Breast epithelium (tissue), 4 donors: ENCODE data around the gene SLC10A7. TPM values are rescaled to one million over a fixed set of nuclear protein-coding genes. Genes with fewer than 3 reads are reported as not detected.

Experiments used
- DNase-seq, 2 donors: peaks; one replicate each; pipeline ENCODE4 v3.0.0-alpha.2; 2019; ENCODE audit warnings: low spot score in 2 of 2
- H3K27ac ChIP-seq, 2 donors: fragments of 200-600 bp; sonication (generic) in 1 of 2; one replicate each; pipeline ENCODE4 v1.5.1; 2016 to 2019; ENCODE audit warnings: mild to moderate bottlenecking in 1 of 2
- H3K27me3 ChIP-seq, 2 donors: fragments of 200-600 bp; sonication (generic) in 1 of 2; one replicate each; pipeline versions ENCODE4 v1.5.1 to v1.6.0; 2017 to 2019; ENCODE audit warnings: control low read depth in 1 of 2, mild to moderate bottlenecking in 1 of 2
- H3K36me3 ChIP-seq: fragments of 200-600 bp; one replicate; pipeline ENCODE4 v1.5.1; 2019
- H3K4me1 ChIP-seq, 2 donors: fragments of 200-600 bp; sonication (generic); one replicate each; pipeline ENCODE4 v1.5.1; 2016 to 2019; ENCODE audit warnings: control low read depth in 1 of 2
- H3K4me3 ChIP-seq, 3 donors: fragments of 200-600 bp; sonication (generic); 1 replicate in 2 of 3; 2 replicates in 1 of 3; pipeline ENCODE4 v1.5.1; 2016 to 2019; ENCODE audit warnings: mild to moderate bottlenecking in 3 of 3, moderate library complexity in 2 of 3
- H3K9me3 ChIP-seq, 2 donors: fragments of 200-600 bp; sonication (generic) in 1 of 2; one replicate each; pipeline ENCODE4 v1.5.1; 2016 to 2019; ENCODE audit warnings: control low read depth in 1 of 2
- POLR2A ChIP-seq: fragments of 450-650 bp; IDR thresholded peaks from one replicate; pipeline ENCODE4 v1.6.1; 2016; ENCODE audit warnings: antibody characterized with exemption, mild to moderate bottlenecking, moderate library complexity
- POLR2AphosphoS5 ChIP-seq, 3 donors: sonication (generic); formaldehyde crosslinking; IDR thresholded peaks; one replicate each; pipeline ENCODE4 v1.6.1; 2017; ENCODE audit warnings: antibody characterized with exemption in 3 of 3
- intact Hi-C: fragments of 100-400 bp; cut with DNase I; formaldehyde crosslinking; loops from one replicate; pipeline ENCODE4 v1.15.1; 2023; ENCODE audit warnings: low total_unique reads
- total RNA-seq, 3 donors: library from RNA; depleted of rRNA; stranded (reverse); fragments of >200 nt; gene quantifications; one replicate each; pipeline ENCODE4 v1.1.0, GENCODE V29; 2016
- TF ChIP-seq, protein P1 (sequence below), 3 donors: fragments of 450-650 bp; IDR thresholded peaks; one replicate each; pipeline ENCODE4 v1.5.1; 2016 to 2017; ENCODE audit warnings: antibody characterized with exemption in 3 of 3, mild to moderate bottlenecking in 3 of 3, moderate library complexity in 3 of 3

SLC10A7 gene
- total RNA-seq, 3 donors from 2014 or later, result 11.7 to 25.8 (median 17.0) TPM

GRCh38 chr4:146522098-146522868, 543 bp upstream of the SLC10A7 start:
- H3K4me1 ChIP-seq, result peaks cover 0 to 6% of the 10 kb centered on the region in 2 donors
- H3K36me3 ChIP-seq, result no peaks in the 10 kb centered on the region
- H3K9me3 ChIP-seq, result no peaks in the 10 kb centered on the region
- DNase-seq, result peak; percentile 71 to 87
- peak overlapping the region; percentile 85 to 86 for H3K27ac ChIP-seq
- peak overlapping the region; percentile 74 to 90 (median 88) for H3K4me3 ChIP-seq
- intact Hi-C loops, result no loop called here
- H3K27me3 ChIP-seq, result no peaks in the 10 kb centered on the region
- TF ChIP-seq, protein P1, sequence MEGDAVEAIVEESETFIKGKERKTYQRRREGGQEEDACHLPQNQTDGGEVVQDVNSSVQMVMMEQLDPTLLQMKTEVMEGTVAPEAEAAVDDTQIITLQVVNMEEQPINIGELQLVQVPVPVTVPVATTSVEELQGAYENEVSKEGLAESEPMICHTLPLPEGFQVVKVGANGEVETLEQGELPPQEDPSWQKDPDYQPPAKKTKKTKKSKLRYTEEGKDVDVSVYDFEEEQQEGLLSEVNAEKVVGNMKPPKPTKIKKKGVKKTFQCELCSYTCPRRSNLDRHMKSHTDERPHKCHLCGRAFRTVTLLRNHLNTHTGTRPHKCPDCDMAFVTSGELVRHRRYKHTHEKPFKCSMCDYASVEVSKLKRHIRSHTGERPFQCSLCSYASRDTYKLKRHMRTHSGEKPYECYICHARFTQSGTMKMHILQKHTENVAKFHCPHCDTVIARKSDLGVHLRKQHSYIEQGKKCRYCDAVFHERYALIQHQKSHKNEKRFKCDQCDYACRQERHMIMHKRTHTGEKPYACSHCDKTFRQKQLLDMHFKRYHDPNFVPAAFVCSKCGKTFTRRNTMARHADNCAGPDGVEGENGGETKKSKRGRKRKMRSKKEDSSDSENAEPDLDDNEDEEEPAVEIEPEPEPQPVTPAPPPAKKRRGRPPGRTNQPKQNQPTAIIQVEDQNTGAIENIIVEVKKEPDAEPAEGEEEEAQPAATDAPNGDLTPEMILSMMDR (IDR thresholded peaks at IDR 0.05), result no peak
- TF ChIP-seq POLR2A (peak; percentile 13), POLR2AphosphoS5 (IDR thresholded peaks at IDR 0.05) (peak; percentile 14 to 18 (median 15))

- peak overlapping the region; percentile 85 to 86 for H3K27ac ChIP-seq
- DNase-seq, result no peak
- H3K36me3 ChIP-seq, result no peaks in the 10 kb centered on the region
- H3K4me1 ChIP-seq, result peaks cover 0 to 6% of the 10 kb centered on the region in 2 donors
- TF ChIP-seq POLR2A (no peak), POLR2AphosphoS5 (IDR thresholded peaks at IDR 0.05) (peak in 1 of 3 donors; percentile 15)
- H3K27me3 ChIP-seq, result no peaks in the 10 kb centered on the region
- H3K4me3 ChIP-seq, result peak overlapping the region; percentile 74 to 90 (median 88)
- intact Hi-C loops, result no loop called here
- H3K9me3 ChIP-seq, result no peaks in the 10 kb centered on the region
Measured at GRCh38 chr4:146520896-146521540, 722 bp downstream of the SLC10A7 start.

GRCh38 chr4:146514651-146515357, 6.9 kb downstream of the SLC10A7 start:
- Histone ChIP-seq H3K27ac (no peak overlapping the region), H3K27me3 (no peaks in the 10 kb centered on the region), H3K9me3 (no peaks in the 10 kb centered on the region), H3K4me3 (no peak overlapping the region), H3K36me3 (no peaks in the 10 kb centered on the region), H3K4me1 (no peaks in the 10 kb centered on the region)
- TF ChIP-seq POLR2AphosphoS5 (IDR thresholded peaks at IDR 0.05) (no peak), POLR2A (no peak)
- TF ChIP-seq, protein P1 (IDR thresholded peaks at IDR 0.05), result no peak
- intact Hi-C loops, result no loop called here
- no peak for DNase-seq

DNA sequence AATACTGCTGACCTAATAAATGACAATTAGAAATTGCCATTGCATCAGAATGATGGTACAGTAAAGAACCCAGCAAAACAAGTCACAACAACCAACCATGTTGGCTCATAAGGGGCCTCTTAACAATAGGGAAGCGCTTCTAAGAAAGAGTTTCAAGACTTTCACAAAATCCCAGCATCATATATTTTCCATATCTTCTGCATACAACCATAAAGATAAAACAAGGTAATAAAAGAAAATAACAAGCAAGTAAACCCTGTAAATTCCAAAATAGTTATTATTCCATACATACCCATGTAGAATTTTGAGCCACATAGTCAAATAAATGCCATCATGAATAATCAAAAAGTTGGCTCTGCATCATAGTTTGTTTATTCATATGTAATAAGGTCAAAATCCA, 8.2 kb downstream of the SLC10A7 start:
- intact Hi-C loops, result no loop called here
- no peak overlapping the region for H3K27ac ChIP-seq
- TF ChIP-seq POLR2AphosphoS5 (IDR thresholded peaks at IDR 0.05) (no peak), POLR2A (no peak)
- TF ChIP-seq, protein P1 (IDR thresholded peaks at IDR 0.05), result no peak
- no peak overlapping the region for H3K4me3 ChIP-seq
- no peaks in the 10 kb centered on the region for H3K27me3 ChIP-seq
- no peaks in the 10 kb centered on the region for H3K36me3 ChIP-seq
- no peaks in the 10 kb centered on the region for H3K4me1 ChIP-seq
- no peaks in the 10 kb centered on the region for H3K9me3 ChIP-seq
- no peak for DNase-seq

GRCh38 chr4:146511381-146511780, 10.4 kb downstream of the SLC10A7 start:
- no peak for DNase-seq
- no peak overlapping the region for H3K27ac ChIP-seq
- H3K36me3 ChIP-seq, result no peaks in the 10 kb centered on the region
- no peaks in the 10 kb centered on the region for H3K27me3 ChIP-seq
- no peak overlapping the region for H3K4me3 ChIP-seq
- intact Hi-C loops, result no loop called here
- TF ChIP-seq, protein P1 (IDR thresholded peaks at IDR 0.05), result no peak
- TF ChIP-seq POLR2AphosphoS5 (IDR thresholded peaks at IDR 0.05) (no peak), POLR2A (no peak)
- H3K9me3 ChIP-seq, result no peaks in the 10 kb centered on the region
- H3K4me1 ChIP-seq, result no peaks in the 10 kb centered on the region
